ENCODE results near the gene AKAIN1. TPM values are rescaled to one million over a fixed set of nuclear protein-coding genes. Genes with fewer than 3 reads are reported as not detected.

AKAIN1 gene
- total and polyA plus RNA-seq, 2 donors (not counting 1 experiment from before 2014, with no cell fraction given) = not detected

DNA sequence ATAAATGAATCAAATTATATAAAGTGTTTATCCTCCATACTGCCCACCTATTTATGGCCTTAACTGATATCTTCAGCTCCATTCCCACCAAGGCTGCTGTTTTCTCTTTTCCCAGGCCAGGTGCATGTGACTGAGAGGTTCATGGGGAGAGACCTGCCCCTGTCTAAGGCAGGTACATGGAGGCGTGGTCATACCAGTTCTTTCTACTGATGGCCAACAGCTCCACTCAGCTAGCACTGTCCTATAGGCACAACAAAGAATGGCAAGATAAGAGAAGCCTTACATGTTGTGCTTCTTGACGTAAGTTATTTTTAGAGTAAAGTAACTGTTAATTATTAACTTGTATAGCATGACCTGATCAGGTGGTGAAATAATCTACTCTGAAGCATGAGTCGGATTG is 16.8 kb downstream of the AKAIN1 start:
- Histone ChIP-seq H3K36me3 (ENCODE audit: control insufficient read depth, insufficient read depth, low read length) (no peaks in the 10 kb centered on the region), H3K27me3 (ENCODE audit: control insufficient read depth, insufficient read depth, low read length) (no peaks in the 10 kb centered on the region), H3K79me2 (ENCODE audit: control insufficient read depth, insufficient read depth, low read length) (no peaks in the 10 kb centered on the region), H3K9ac (ENCODE audit: insufficient read depth, low read length) (no peak overlapping the region), H3K4me1 (ENCODE audit: control insufficient read depth, extremely low read depth, insufficient read depth, low read length) (no peaks in the 10 kb centered on the region), H3K4me3 (replicated peaks in 1 of 4; ENCODE audit: control extremely low read depth in 1 of 4, insufficient read depth in 1 of 4, low read depth in 3 of 4, low read length in 4 of 4) (no peak overlapping the region), H4K20me1 (ENCODE audit: control insufficient read depth, extremely low read depth, insufficient read depth, low read length) (no peaks in the 10 kb centered on the region), H3K9me3 (ENCODE audit: control insufficient read depth, insufficient read depth, low read depth, low read length) (no peaks in the 10 kb centered on the region), H2AFZ (ENCODE audit: low read length) (no peak overlapping the region), H3K27ac (ENCODE audit: insufficient read depth, low read length) (no peak overlapping the region), H3K4me2 (ENCODE audit: extremely low read depth, insufficient read depth, low read length) (no peak overlapping the region)
- TF ChIP-seq EZH2 (IDR thresholded peaks at IDR 0.05; ENCODE audit: low read length, missing control alignments) = no peak
- TF ChIP-seq, protein P1, sequence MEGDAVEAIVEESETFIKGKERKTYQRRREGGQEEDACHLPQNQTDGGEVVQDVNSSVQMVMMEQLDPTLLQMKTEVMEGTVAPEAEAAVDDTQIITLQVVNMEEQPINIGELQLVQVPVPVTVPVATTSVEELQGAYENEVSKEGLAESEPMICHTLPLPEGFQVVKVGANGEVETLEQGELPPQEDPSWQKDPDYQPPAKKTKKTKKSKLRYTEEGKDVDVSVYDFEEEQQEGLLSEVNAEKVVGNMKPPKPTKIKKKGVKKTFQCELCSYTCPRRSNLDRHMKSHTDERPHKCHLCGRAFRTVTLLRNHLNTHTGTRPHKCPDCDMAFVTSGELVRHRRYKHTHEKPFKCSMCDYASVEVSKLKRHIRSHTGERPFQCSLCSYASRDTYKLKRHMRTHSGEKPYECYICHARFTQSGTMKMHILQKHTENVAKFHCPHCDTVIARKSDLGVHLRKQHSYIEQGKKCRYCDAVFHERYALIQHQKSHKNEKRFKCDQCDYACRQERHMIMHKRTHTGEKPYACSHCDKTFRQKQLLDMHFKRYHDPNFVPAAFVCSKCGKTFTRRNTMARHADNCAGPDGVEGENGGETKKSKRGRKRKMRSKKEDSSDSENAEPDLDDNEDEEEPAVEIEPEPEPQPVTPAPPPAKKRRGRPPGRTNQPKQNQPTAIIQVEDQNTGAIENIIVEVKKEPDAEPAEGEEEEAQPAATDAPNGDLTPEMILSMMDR (conservative IDR thresholded peaks at IDR 0.05 in 1 of 2, IDR thresholded peaks at IDR 0.05 in 1 of 2; ENCODE audit: low read depth in 1 of 2, low read length in 2 of 2) = no peak
- no peak for DNase-seq (ENCODE audit: low read depth in 2 of 2)

DNA sequence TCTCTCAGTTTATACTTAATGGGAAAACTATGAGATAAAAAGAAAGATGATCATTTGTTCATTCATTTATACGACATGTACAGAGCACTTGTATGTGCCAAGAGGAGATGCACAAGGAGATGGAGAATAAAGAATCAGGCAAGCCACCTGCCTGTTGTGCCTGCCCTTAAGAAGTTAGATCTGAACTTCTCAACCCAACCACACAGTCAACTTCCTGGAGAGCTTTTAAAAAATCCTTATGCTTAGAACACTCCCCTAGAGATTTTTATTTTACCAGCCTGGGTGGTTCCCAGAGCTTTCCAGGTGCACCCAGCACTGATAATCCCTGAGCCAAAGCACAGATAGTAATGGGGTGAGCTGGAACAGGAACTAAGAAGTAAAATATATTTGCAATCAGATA is 18.5 kb downstream of the AKAIN1 start:
- Histone ChIP-seq H3K4me2 (ENCODE audit: extremely low read depth, insufficient read depth, low read length) (no peak overlapping the region), H3K4me1 (ENCODE audit: control insufficient read depth, extremely low read depth, insufficient read depth, low read length) (no peaks in the 10 kb centered on the region), H3K27me3 (ENCODE audit: control insufficient read depth, insufficient read depth, low read length) (no peaks in the 10 kb centered on the region), H3K9ac (ENCODE audit: insufficient read depth, low read length) (no peak overlapping the region), H2AFZ (ENCODE audit: low read length) (no peak overlapping the region), H3K79me2 (ENCODE audit: control insufficient read depth, insufficient read depth, low read length) (no peaks in the 10 kb centered on the region), H3K27ac (ENCODE audit: insufficient read depth, low read length) (no peak overlapping the region), H4K20me1 (ENCODE audit: control insufficient read depth, extremely low read depth, insufficient read depth, low read length) (no peaks in the 10 kb centered on the region), H3K4me3 (replicated peaks in 1 of 4; ENCODE audit: control extremely low read depth in 1 of 4, insufficient read depth in 1 of 4, low read depth in 3 of 4, low read length in 4 of 4) (no peak overlapping the region), H3K36me3 (ENCODE audit: control insufficient read depth, insufficient read depth, low read length) (no peaks in the 10 kb centered on the region), H3K9me3 (ENCODE audit: control insufficient read depth, insufficient read depth, low read depth, low read length) (no peaks in the 10 kb centered on the region)
- DNase-seq (ENCODE audit: low read depth in 2 of 2) = no peak
- TF ChIP-seq, protein P1 (conservative IDR thresholded peaks at IDR 0.05 in 1 of 2, IDR thresholded peaks at IDR 0.05 in 1 of 2; ENCODE audit: low read depth in 1 of 2, low read length in 2 of 2) = no peak
- TF ChIP-seq EZH2 (IDR thresholded peaks at IDR 0.05; ENCODE audit: low read length, missing control alignments) = no peak

DNA sequence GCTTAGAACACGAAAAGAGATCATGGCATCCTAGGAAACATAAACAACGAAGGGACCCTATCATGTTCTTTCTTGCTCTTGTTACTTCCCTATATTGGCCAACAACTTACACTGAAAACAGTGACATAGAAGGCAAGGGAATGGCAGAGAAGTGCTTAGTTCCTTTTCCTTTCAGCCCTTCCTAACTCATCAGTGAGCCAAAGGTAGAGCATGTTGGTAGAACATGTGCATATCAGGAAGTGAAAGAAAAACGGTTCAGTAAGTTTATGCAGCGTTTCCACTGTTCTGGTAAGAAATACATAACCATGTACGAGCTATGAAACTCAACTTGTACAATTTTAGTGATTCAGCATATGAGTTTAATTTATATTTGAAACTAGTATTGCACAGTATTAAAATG is 21.7 kb downstream of the AKAIN1 start:
- H3K27ac ChIP-seq (ENCODE audit: insufficient read depth, low read length) = no peak overlapping the region
- no peaks in the 10 kb centered on the region for H4K20me1 ChIP-seq (ENCODE audit: control insufficient read depth, extremely low read depth, insufficient read depth, low read length)
- H3K9ac ChIP-seq (ENCODE audit: insufficient read depth, low read length) = no peak overlapping the region
- TF ChIP-seq EZH2 (IDR thresholded peaks at IDR 0.05; ENCODE audit: low read length, missing control alignments) = no peak
- TF ChIP-seq, protein P1 (conservative IDR thresholded peaks at IDR 0.05 in 1 of 2, IDR thresholded peaks at IDR 0.05 in 1 of 2; ENCODE audit: low read depth in 1 of 2, low read length in 2 of 2) = no peak
- H3K4me1 ChIP-seq (ENCODE audit: control insufficient read depth, extremely low read depth, insufficient read depth, low read length) = no peaks in the 10 kb centered on the region
- no peaks in the 10 kb centered on the region for H3K79me2 ChIP-seq (ENCODE audit: control insufficient read depth, insufficient read depth, low read length)
- H2AFZ ChIP-seq (ENCODE audit: low read length) = no peak overlapping the region
- H3K9me3 ChIP-seq (ENCODE audit: control insufficient read depth, insufficient read depth, low read depth, low read length) = no peaks in the 10 kb centered on the region
- DNase-seq (ENCODE audit: low read depth in 2 of 2) = no peak
- H3K27me3 ChIP-seq (ENCODE audit: control insufficient read depth, insufficient read depth, low read length) = no peaks in the 10 kb centered on the region
- no peak overlapping the region for H3K4me3 ChIP-seq (replicated peaks in 1 of 4; ENCODE audit: control extremely low read depth in 1 of 4, insufficient read depth in 1 of 4, low read depth in 3 of 4, low read length in 4 of 4)
- H3K4me2 ChIP-seq (ENCODE audit: extremely low read depth, insufficient read depth, low read length) = no peak overlapping the region
- H3K36me3 ChIP-seq (ENCODE audit: control insufficient read depth, insufficient read depth, low read length) = no peaks in the 10 kb centered on the region

Data from fibroblast of lung (primary cell).